ENCODE results near the gene GRPEL2.

GRPEL2 gene

DNA sequence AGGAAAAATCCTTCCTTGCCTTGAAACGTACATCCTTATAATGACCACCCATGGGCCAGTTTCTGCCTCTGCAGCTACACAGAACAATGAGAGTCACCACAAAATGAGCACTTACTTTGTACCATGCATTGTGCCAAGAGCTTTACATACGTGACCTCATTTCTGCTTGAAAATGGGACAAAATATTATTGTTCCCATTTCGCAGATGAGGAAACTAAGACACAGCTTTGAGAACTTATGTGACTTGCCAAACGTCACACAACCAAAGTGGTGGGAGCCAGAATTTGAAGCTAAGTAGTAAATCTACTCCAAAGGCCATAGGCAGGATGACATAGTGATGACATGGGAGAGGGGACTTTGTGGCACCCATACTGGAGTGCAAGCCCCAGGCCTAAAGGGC lies 34.8 kb upstream of the GRPEL2 start:
- no peak overlapping the region for H3K4me3 ChIP-seq (replicated peaks; ENCODE audit: low read depth, low read length)
- TF ChIP-seq, protein P1, sequence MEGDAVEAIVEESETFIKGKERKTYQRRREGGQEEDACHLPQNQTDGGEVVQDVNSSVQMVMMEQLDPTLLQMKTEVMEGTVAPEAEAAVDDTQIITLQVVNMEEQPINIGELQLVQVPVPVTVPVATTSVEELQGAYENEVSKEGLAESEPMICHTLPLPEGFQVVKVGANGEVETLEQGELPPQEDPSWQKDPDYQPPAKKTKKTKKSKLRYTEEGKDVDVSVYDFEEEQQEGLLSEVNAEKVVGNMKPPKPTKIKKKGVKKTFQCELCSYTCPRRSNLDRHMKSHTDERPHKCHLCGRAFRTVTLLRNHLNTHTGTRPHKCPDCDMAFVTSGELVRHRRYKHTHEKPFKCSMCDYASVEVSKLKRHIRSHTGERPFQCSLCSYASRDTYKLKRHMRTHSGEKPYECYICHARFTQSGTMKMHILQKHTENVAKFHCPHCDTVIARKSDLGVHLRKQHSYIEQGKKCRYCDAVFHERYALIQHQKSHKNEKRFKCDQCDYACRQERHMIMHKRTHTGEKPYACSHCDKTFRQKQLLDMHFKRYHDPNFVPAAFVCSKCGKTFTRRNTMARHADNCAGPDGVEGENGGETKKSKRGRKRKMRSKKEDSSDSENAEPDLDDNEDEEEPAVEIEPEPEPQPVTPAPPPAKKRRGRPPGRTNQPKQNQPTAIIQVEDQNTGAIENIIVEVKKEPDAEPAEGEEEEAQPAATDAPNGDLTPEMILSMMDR (IDR thresholded peaks at IDR 0.05; ENCODE audit: low read depth, low read length, missing control alignments): no peak
- DNase-seq (ENCODE audit: extremely low read depth, low read depth): no peak

DNA sequence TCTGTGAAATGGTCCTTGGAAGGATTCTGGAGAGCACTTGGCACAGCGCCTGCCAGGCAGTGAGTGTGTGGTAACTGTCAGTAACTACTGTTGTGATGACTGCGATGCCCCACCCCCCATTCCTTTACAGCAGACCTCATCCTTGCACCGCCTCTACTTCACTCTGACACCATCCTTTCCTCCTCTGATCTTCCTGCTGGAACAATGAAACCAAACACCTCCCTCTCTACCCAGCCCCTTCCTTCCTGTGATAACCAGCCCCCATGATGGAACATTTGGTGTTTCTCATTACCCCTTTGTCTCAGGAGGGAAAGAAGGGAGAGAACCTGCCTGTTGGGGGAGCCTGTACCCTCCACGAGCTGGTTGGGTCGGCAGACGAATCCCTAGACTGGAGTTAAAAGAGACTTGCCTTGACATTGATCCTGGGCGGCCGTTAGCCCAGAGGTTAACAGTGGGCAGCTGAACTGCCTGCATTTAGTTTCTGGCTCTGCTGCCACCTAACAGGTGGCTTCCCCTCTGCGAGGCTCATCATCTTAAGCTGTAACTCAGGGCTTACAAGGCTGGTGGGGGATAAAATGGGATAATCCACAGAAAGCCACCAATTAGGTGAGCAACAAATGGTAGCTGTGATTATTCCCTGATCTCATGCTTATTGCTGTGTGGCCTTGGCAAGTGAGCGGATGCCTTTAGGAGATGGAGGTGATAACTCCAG lies 34.2 kb upstream of the GRPEL2 start:
- TF ChIP-seq, protein P1 (IDR thresholded peaks at IDR 0.05; ENCODE audit: low read depth, low read length, missing control alignments): no peak
- DNase-seq (ENCODE audit: extremely low read depth, low read depth): peak; percentile 31
- H3K4me3 ChIP-seq (replicated peaks; ENCODE audit: low read depth, low read length): no peak overlapping the region

DNA sequence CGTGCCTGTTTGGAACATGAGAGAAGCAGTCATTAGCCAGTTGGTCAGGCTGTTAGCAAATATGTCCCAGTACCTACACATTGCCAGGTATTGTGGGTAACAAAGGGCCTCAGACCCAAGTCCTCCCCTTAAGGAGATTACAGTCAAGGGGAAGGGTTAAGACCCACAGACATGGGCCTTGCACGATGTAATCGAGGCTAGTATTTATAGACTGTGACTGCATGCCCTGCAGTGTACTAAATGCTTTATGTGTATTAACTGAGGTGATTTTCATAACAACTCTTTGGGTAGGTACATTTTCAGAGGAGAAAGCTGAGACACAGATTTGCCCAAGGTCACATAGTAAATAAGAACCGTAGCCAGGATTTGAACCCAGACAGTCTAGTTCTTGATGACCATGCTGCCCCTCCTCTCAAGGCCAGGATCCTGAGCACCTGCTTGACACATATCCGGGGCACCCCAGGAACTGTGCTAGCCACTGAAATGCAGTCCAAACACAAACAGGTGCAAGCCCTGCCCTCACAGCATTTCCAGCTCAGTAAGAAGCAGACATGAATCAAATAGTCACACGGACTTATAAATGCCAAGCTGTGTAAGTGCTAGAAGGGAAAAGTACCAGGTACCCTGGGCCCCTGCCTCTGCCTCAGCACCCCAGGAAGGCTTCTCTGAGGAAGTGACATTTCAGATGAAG lies 32.0 kb upstream of the GRPEL2 start:
- TF ChIP-seq, protein P1 (IDR thresholded peaks at IDR 0.05; ENCODE audit: low read depth, low read length, missing control alignments): no peak
- no peak overlapping the region for H3K4me3 ChIP-seq (replicated peaks; ENCODE audit: low read depth, low read length)
- DNase-seq (ENCODE audit: extremely low read depth, low read depth): no peak

DNA sequence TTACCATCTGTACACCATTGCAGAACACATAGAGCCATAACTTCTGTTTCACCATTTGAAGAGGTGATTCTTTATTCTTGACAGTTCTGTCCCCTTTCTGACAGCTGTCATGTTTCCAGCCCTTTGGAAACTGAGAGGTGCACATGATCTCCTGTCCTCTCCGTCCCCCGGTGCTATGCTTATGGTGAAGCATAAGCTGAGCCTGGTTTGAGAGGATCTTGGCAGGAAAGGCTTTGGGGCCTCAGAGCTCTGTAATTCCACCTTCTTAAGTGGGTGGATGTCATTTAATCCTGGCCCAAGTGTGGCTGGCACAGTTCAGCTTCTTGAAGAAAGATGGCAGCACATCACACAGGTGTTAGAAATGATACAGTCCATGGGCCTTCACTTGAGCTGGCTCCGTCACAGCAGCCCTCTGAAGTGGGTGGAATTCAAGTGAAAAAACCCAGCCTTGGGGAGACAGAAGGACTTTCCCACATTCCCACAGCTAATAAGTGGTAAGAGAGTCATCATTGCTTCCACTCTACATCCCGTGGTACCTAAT lies 30.7 kb upstream of the GRPEL2 start:
- DNase-seq (ENCODE audit: extremely low read depth, low read depth): no peak
- TF ChIP-seq, protein P1 (IDR thresholded peaks at IDR 0.05; ENCODE audit: low read depth, low read length, missing control alignments): no peak
- no peak overlapping the region for H3K4me3 ChIP-seq (replicated peaks; ENCODE audit: low read depth, low read length)

DNA sequence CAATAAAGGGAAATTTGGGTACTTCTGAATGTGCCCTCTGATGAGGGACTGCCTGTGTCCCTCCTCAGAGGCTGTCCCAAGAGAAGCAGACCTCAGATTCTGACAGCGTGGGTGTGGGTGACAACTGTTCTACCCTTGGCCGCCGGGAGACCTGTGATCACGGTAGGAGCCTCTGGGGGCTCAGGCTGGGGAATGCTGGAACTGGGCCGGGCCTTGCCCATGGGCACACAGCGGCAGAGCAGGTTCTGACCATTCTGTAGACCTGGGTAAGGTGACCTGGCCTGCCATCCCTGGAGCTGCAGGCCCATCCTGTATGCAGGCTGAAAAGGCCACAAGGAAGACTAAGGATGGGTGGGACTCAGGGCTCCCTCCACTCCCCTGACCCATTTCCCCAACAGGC lies 29.5 kb upstream of the GRPEL2 start:
- TF ChIP-seq, protein P1 (IDR thresholded peaks at IDR 0.05; ENCODE audit: low read depth, low read length, missing control alignments): no peak
- no peak for DNase-seq (ENCODE audit: extremely low read depth, low read depth)
- H3K4me3 ChIP-seq (replicated peaks; ENCODE audit: low read depth, low read length): no peak overlapping the region

DNA sequence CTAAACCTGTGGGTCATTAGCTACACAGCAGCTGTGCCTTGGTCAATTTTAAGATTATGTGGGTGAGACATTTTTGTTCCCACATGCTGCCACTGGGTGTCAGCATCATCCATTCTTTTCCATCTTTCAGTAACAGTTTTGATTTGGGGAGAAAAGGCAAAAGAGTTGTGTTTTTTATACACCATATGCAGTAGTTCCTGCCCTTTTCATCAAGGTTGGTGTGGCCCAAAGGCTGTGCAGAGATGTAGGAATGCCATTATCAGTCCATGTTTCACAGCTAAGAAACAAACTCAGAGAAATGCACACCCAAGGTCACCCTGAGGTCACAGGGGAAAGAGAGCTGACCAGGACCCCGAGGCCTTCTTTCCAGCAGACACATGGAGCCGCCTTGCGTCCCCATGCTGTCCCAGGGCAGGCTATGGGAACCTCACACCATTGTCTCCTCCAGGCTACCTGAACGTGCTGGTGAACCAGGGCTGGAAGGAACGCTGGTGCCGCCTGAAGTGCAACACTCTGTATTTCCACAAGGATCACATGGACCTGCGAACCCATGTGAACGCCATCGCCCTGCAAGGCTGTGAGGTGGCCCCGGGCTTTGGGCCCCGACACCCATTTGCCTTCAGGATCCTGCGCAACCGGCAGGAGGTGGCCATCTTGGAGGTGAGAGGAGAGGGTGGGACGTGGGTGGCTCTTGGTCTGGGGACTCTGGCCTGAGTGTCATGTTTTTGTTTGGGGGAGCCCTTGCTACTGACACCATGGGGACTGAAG lies 27.8 kb upstream of the GRPEL2 start:
- peak; percentile 37 for DNase-seq (ENCODE audit: extremely low read depth, low read depth)
- TF ChIP-seq, protein P1 (IDR thresholded peaks at IDR 0.05; ENCODE audit: low read depth, low read length, missing control alignments): peak; percentile 61
- H3K4me3 ChIP-seq (replicated peaks; ENCODE audit: low read depth, low read length): no peak overlapping the region
